ENCODE measurements around the gene SH2D4B. TPM values are rescaled to one million over a fixed set of nuclear protein-coding genes. Genes with fewer than 3 reads are reported as not detected.

SH2D4B gene
- total RNA-seq, 1 experiment from 2014 or later, result 0.07 TPM

GRCh38 chr10:80545258-80545881, 7.7 kb downstream of the SH2D4B start:
- Mint-ChIP-seq H3K9me3 (no peaks in the 10 kb centered on the region; a peak in 2 of 5 replicates), H3K4me3 (no peak overlapping the region), H3K27me3 (ENCODE audit: low read depth) (peaks cover 8% of the 10 kb centered on the region), H3K27ac (no peak overlapping the region), H3K4me1 (peaks cover 2% of the 10 kb centered on the region in 2 experiments; a peak in 1 of 4 replicates), H3K36me3 (ENCODE audit: insufficient read depth in 1 of 3, low read depth in 3 of 3) (no peaks in the 10 kb centered on the region; a peak in 1 of 7 replicates)
- no peaks in the 10 kb centered on the region for H3K79me1 ChIP-seq (ENCODE audit: insufficient read depth, low read depth, low read length, poor library complexity, severe bottlenecking)
- H2AK5ac ChIP-seq (ENCODE audit: insufficient read length, low read length), result no peak overlapping the region
- H3K27ac ChIP-seq (ENCODE audit: insufficient read length, low read depth, low read length), result no peak overlapping the region
- H2AFZ ChIP-seq (ENCODE audit: low read length), result no peak overlapping the region
- H2BK15ac ChIP-seq (ENCODE audit: low read depth, low read length), result no peak overlapping the region
- no peak overlapping the region for H3T11ph ChIP-seq (ENCODE audit: low read length)
- no peak overlapping the region for H4K8ac ChIP-seq (replicated peaks; ENCODE audit: insufficient read length, low read depth, low read length)
- no peak for DNase-seq
- no peak overlapping the region for H2BK5ac ChIP-seq (ENCODE audit: insufficient read length, low read length)
- H3K14ac ChIP-seq (ENCODE audit: insufficient read depth, low read length), result no peak overlapping the region
- H3K9me3 ChIP-seq (ENCODE audit: control insufficient read depth, low read depth, low read length), result no peaks in the 10 kb centered on the region
- no peak overlapping the region for H2BK12ac ChIP-seq (ENCODE audit: insufficient read length, low read depth, low read length)
- H3K4ac ChIP-seq (ENCODE audit: low read depth, low read length), result no peak overlapping the region
- TF ChIP-seq CTCF (conservative IDR thresholded peaks at IDR 0.05), result no peak
- H3K23ac ChIP-seq (ENCODE audit: insufficient read length, low read depth, low read length), result no peak overlapping the region
- no peak overlapping the region for H4K91ac ChIP-seq (ENCODE audit: insufficient read length, low read depth, low read length)
- WGBS (ENCODE audit: extremely low coverage, insufficient read length, low lambda C conversion rate), result no CpG with 5 or more reads among the region's 7 CpGs
- H3K79me2 ChIP-seq (ENCODE audit: insufficient read depth, low read length), result no peaks in the 10 kb centered on the region
- H3K4me2 ChIP-seq (ENCODE audit: insufficient read depth, insufficient read length, low read length), result no peak overlapping the region
- H3K56ac ChIP-seq (ENCODE audit: insufficient read length, low read depth, low read length), result no peak overlapping the region
- H4K20me1 ChIP-seq (ENCODE audit: control insufficient read depth, insufficient read depth, insufficient read length), result no peaks in the 10 kb centered on the region
- H3K23me2 ChIP-seq (ENCODE audit: insufficient read length, low read depth, low read length, poor library complexity, severe bottlenecking), result no peaks in the 10 kb centered on the region
- no peak overlapping the region for H3K9ac ChIP-seq (ENCODE audit: extremely low read depth, insufficient read length, low read length)
- no peaks in the 10 kb centered on the region for H3K27me3 ChIP-seq (ENCODE audit: insufficient read depth, low read length)
- H4K5ac ChIP-seq (ENCODE audit: insufficient read length, low read depth, low read length), result no peak overlapping the region
- H3K4me1 ChIP-seq (ENCODE audit: insufficient read depth, low read length), result no peaks in the 10 kb centered on the region
- no peak overlapping the region for H2BK20ac ChIP-seq (ENCODE audit: low read depth, low read length, poor library complexity, severe bottlenecking)
- H2BK120ac ChIP-seq (ENCODE audit: low read depth, low read length, poor library complexity, severe bottlenecking), result no peak overlapping the region
- H3K18ac ChIP-seq (ENCODE audit: insufficient read length, low read depth, low read length), result no peak overlapping the region
